ENCODE data around the gene GSTM4. TPM values are rescaled to one million over a fixed set of nuclear protein-coding genes. Genes with fewer than 3 reads are reported as not detected.

Gene GSTM4
- polyA plus RNA-seq, 1 donor from 2014 or later, result 0.71 TPM

DNA sequence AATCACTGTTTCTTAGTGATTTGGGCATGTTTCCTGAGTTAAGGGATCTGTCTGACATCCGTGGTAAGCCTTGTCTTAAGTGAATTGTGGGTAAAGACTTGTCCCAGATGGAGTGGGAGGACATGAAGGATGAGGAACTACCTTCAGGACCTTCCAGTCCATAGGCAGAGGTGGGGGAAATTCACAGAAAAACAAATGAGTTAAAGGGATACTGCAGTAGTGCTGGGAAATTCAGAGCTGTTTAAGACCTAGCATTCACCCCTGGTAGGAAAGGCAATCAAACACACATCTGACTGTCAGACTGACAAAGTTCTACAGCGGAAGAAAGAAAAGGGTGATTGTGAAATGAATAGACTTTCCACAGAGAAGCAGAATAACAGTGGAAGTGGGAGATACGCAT is 39.5 kb upstream of the GSTM4 start:
- no peaks in the 10 kb centered on the region for H4K20me1 ChIP-seq (ENCODE audit: insufficient read depth)
- no peak overlapping the region for H3K4me3 ChIP-seq (ENCODE audit: low read length)
- H3F3A ChIP-seq (ENCODE audit: insufficient read depth, low read length, poor library complexity, severe bottlenecking), result no peaks in the 10 kb centered on the region
- TF ChIP-seq EP300 (conservative IDR thresholded peaks at IDR 0.05; ENCODE audit: poor library complexity, severe bottlenecking) (no peak), POLR2AphosphoS5 (IDR thresholded peaks at IDR 0.05) (no peak), REST (IDR thresholded peaks at IDR 0.05; ENCODE audit: borderline replicate concordance) (no peak), CTCF (IDR thresholded peaks at IDR 0.05; ENCODE audit: poor library complexity, severe bottlenecking) (no peak)
- H3K4me2 ChIP-seq (ENCODE audit: low read length), result no peak overlapping the region
- H3K27me3 ChIP-seq (ENCODE audit: insufficient read depth, low read depth, low read length), result no peaks in the 10 kb centered on the region
- no peak overlapping the region for H3K27ac ChIP-seq (ENCODE audit: low read length)
- no peaks in the 10 kb centered on the region for H3K9me2 ChIP-seq (ENCODE audit: insufficient read depth, low read length)
- peaks cover 11% of the 10 kb centered on the region for H3K79me2 ChIP-seq (replicated peaks; ENCODE audit: insufficient read depth, low read length)
- H3K9me3 ChIP-seq (ENCODE audit: low read length), result no peaks in the 10 kb centered on the region
- no peaks in the 10 kb centered on the region for H3K36me3 ChIP-seq (ENCODE audit: insufficient read depth, low read length)
- H2AFZ ChIP-seq (ENCODE audit: low read depth, low read length), result no peak overlapping the region
- no peak overlapping the region for H3K9ac ChIP-seq (ENCODE audit: low read length)

DNA sequence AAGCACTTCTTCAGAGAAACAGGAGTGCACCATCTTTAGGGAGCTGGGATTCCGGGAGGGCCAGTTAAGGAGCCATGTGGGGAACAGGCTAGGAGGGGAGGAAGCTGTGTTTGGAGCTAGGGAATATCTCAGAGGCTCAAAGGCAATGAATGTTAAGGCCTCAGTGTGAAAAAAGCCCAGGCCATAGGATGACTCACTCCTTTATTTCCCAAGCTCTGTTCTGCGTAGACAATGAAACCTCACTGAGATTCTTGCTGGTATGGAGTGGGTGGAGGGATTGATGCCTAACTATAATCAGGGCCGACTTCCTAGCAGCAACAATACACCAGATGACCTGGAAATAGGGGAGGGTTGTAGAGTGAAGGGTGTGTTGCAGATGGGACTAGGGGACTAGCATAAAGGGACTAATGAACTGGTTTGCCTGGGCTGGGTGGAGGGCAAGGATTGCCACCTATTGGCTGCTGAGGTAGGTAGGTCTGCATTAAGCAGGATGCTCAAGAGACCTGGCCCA is 38.6 kb upstream of the GSTM4 start:
- Histone ChIP-seq H3K36me3 (ENCODE audit: insufficient read depth, low read length) (no peaks in the 10 kb centered on the region), H3K4me2 (ENCODE audit: low read length) (no peak overlapping the region), H3K9me2 (ENCODE audit: insufficient read depth, low read length) (no peaks in the 10 kb centered on the region), H4K20me1 (ENCODE audit: insufficient read depth) (no peaks in the 10 kb centered on the region), H3K27me3 (ENCODE audit: insufficient read depth, low read depth, low read length) (no peaks in the 10 kb centered on the region), H3F3A (ENCODE audit: insufficient read depth, low read length, poor library complexity, severe bottlenecking) (no peaks in the 10 kb centered on the region), H3K27ac (ENCODE audit: low read length) (no peak overlapping the region), H3K9me3 (ENCODE audit: low read length) (no peaks in the 10 kb centered on the region), H3K4me3 (ENCODE audit: low read length) (no peak overlapping the region), H3K79me2 (replicated peaks; ENCODE audit: insufficient read depth, low read length) (peaks cover 21% of the 10 kb centered on the region), H3K9ac (ENCODE audit: low read length) (no peak overlapping the region), H2AFZ (ENCODE audit: low read depth, low read length) (no peak overlapping the region)
- TF ChIP-seq MXI1 (conservative IDR thresholded peaks at IDR 0.05; ENCODE audit: poor library complexity, severe bottlenecking) (no peak), RAD21 (conservative IDR thresholded peaks at IDR 0.05) (no peak), CTCF (IDR thresholded peaks at IDR 0.05; ENCODE audit: poor library complexity, severe bottlenecking) (no peak), EZH2 (IDR thresholded peaks at IDR 0.05; ENCODE audit: borderline replicate concordance, insufficient read depth, low read length, poor library complexity, severe bottlenecking) (no peak), REST (IDR thresholded peaks at IDR 0.05; ENCODE audit: borderline replicate concordance) (no peak), SMC3 (conservative IDR thresholded peaks at IDR 0.05; ENCODE audit: poor library complexity) (no peak)
